Stimulated activated CD4-positive, alpha-beta T cell treated with anti-CD3 and anti-CD28 coated beads, TNF-alpha, amount 100 ng/mL, for 4 hours (primary cell): ENCODE results near the gene YIF1B.

Experiments
- DNase-seq, 3 experiments: peaks; one replicate each; pipeline ENCODE4 v3.0.0-alpha.2; 2020; ENCODE audit warnings: low read depth in 3 of 3

Gene YIF1B

GRCh38 chr19:38335949-38336637, 20.3 kb upstream of the YIF1B start:
- DNase-seq: peak; percentile 87 to 89 (median 88)

GRCh38 chr19:38333245-38333644, 17.5 kb upstream of the YIF1B start:
- no peak for DNase-seq

- DNase-seq: no peak
These were observed 16.0 kb upstream of the YIF1B start for GRCh38 chr19:38331728-38332127.

GRCh38 chr19:38329651-38330050, 13.9 kb upstream of the YIF1B start:
- DNase-seq: no peak

- no peak for DNase-seq
These were observed 10.8 kb upstream of the YIF1B start for GRCh38 chr19:38326591-38326990.

GRCh38 chr19:38324431-38324830, 8.7 kb upstream of the YIF1B start:
- no peak for DNase-seq

- no peak for DNase-seq
These were observed 7.5 kb upstream of the YIF1B start for GRCh38 chr19:38323291-38323690.

- no peak for DNase-seq
These were observed 6.0 kb upstream of the YIF1B start for GRCh38 chr19:38321646-38322196.

GRCh38 chr19:38320969-38321339, 5.2 kb upstream of the YIF1B start:
- DNase-seq: no peak

GRCh38 chr19:38319421-38320258, 3.9 kb upstream of the YIF1B start, which contains the start of gene KCNK6:
Gene KCNK6, plus strand, starts transcription at chr19:38319845. Its CDS starts 106 bp downstream, at chr19:38319951.
- peak; percentile 26 to 47 (median 36) for DNase-seq

GRCh38 chr19:38318660-38319059, 2.9 kb upstream of the YIF1B start:
- no peak for DNase-seq

- no peak for DNase-seq
These were observed 1.4 kb upstream of the YIF1B start for GRCh38 chr19:38317104-38317612.

GRCh38 chr19:38316477-38317067, 825 bp upstream of the YIF1B start:
- DNase-seq: no peak

GRCh38 chr19:38310986-38311385, 4.8 kb downstream of the YIF1B start:
- DNase-seq: no peak

GRCh38 chr19:38310279-38310670, 5.5 kb downstream of the YIF1B start:
- no peak for DNase-seq

GRCh38 chr19:38309615-38310278, 6.0 kb downstream of the YIF1B start:
- DNase-seq: no peak

- no peak for DNase-seq
These were observed 6.7 kb downstream of the YIF1B start for GRCh38 chr19:38308926-38309614.

- no peak for DNase-seq
These were observed 7.6 kb downstream of the YIF1B start for GRCh38 chr19:38308006-38308766.

- DNase-seq: no peak
These were observed 8.2 kb downstream of the YIF1B start for GRCh38 chr19:38307597-38307996.

GRCh38 chr19:38307076-38307475, 8.7 kb downstream of the YIF1B start:
- no peak for DNase-seq
